Measurements from ENCODE around the gene SMNDC1.
"Not testable (repeated sequence)": the region's sequence is repeated elsewhere in the genome, so short reads cannot be mapped to it uniquely, and the experiment has no call there.

Gene SMNDC1

DNA sequence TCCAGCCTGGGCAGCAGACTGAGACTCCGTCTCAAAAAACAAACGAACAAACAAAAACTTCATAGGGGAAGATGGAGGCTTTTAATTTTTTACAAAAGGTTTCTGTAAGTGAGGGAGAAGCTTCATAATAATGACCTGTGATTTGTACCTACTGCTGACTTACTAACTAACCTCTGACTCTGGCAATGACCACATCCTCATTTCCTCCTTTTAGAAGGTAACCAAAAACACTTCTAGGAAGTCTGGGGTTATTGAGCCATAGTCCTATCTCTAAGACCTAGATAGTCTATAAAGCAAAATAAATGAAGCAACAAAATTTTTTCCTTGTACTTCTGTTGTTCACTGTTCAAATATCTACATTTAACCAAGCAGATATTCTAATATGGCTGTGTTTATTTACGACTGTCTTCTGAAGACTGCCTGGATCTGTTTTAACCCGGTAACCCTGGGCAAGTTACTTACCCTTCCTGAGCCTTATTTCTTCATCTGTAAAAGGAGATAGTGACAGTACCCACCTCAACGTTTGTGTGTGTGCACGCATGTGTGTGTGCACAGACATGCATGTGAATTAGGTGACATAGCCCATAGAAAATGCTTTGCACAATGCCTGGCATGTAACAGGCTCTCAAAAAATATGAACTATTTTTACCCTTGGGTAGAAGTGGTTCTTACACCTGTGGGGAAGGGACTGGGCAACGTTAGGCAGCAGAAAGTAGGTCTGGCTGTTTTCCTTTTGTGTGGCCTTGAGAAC lies 30.8 kb upstream of the SMNDC1 start:
- no peak overlapping the region for H4K8ac ChIP-seq (ENCODE audit: low read depth, low read length)
- no peaks in the 10 kb centered on the region for H3K79me1 ChIP-seq (ENCODE audit: low read length)
- H3K27ac ChIP-seq (ENCODE audit: low read depth, low read length): no peak overlapping the region
- no peak overlapping the region for H2AK5ac ChIP-seq (ENCODE audit: low read length)
- no peak for DNase-seq
- no peak overlapping the region for H3K4me3 ChIP-seq (ENCODE audit: low read length)
- H2BK120ac ChIP-seq (ENCODE audit: low read depth, low read length): no peak overlapping the region
- no peaks in the 10 kb centered on the region for H3K36me3 ChIP-seq (ENCODE audit: control insufficient read depth, insufficient read depth, low read length)
- H4K5ac ChIP-seq (ENCODE audit: low read length): no peak overlapping the region
- no peaks in the 10 kb centered on the region for H3K27me3 ChIP-seq (ENCODE audit: insufficient read depth, low read length, poor library complexity)
- no peak overlapping the region for H3K9ac ChIP-seq (ENCODE audit: low read length)
- no peak overlapping the region for H3K56ac ChIP-seq (ENCODE audit: low read length)
- H3K18ac ChIP-seq (ENCODE audit: low read length): no peak overlapping the region
- H2BK5ac ChIP-seq (ENCODE audit: low read length): no peak overlapping the region
- H3K4me2 ChIP-seq (ENCODE audit: low read length): no peak overlapping the region
- no CpG with 5 or more reads among the region's 7 CpGs for WGBS (ENCODE audit: extremely low coverage, insufficient coverage, low lambda C conversion rate)
- peaks cover 3% of the 10 kb centered on the region for H3K4me1 ChIP-seq (ENCODE audit: control insufficient read depth, low read depth, low read length)
- no peak overlapping the region for H3K4ac ChIP-seq (ENCODE audit: low read depth, low read length)
- H3K23ac ChIP-seq (ENCODE audit: low read length): no peak overlapping the region
- H3K79me2 ChIP-seq (ENCODE audit: control insufficient read depth, insufficient read depth, low read length): no peaks in the 10 kb centered on the region
- no peak overlapping the region for H2BK15ac ChIP-seq (replicated peaks; ENCODE audit: low read depth)

DNA sequence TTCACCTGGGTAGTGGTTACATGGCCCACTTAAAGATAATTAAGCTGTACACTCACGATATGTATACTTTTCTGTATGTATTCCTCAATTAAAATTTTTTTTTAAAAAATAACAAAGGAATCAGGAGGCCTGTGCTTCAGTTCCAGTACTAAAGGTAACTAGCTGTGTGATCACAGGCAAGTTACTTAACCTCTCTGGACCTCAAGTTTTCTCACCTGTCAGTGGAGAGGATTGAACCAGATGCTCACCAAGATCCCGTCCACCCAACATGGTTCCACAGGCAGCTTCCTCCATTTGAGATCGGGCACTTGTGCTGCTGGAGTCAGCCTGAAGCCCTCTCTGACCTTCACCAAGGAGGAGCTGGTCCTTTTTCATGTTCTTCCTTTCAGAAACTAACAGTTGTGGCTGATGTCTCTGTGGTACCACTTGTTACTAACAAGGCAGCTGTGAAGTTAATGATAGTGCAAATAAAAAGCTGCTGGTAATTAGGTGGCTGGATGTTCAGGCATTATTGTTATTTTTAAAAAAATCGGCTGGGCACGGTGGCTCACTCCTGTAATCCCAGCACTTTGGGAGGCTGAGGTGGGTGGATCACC lies 29.4 kb upstream of the SMNDC1 start:
- Histone ChIP-seq H3K4me2 (ENCODE audit: low read length) (no peak overlapping the region), H3K9ac (ENCODE audit: low read length) (no peak overlapping the region), H3K36me3 (ENCODE audit: control insufficient read depth, insufficient read depth, low read length) (no peaks in the 10 kb centered on the region), H3K79me1 (ENCODE audit: low read length) (no peaks in the 10 kb centered on the region), H3K23ac (ENCODE audit: low read length) (no peak overlapping the region), H3K18ac (ENCODE audit: low read length) (no peak overlapping the region), H3K4ac (ENCODE audit: low read depth, low read length) (no peak overlapping the region), H2BK15ac (replicated peaks; ENCODE audit: low read depth) (no peak overlapping the region), H2AK5ac (ENCODE audit: low read length) (no peak overlapping the region), H4K5ac (ENCODE audit: low read length) (no peak overlapping the region), H3K79me2 (ENCODE audit: control insufficient read depth, insufficient read depth, low read length) (no peaks in the 10 kb centered on the region), H2BK5ac (ENCODE audit: low read length) (no peak overlapping the region), H3K4me1 (ENCODE audit: control insufficient read depth, low read depth, low read length) (peaks cover 3% of the 10 kb centered on the region), H3K4me3 (ENCODE audit: low read length) (no peak overlapping the region), H3K27me3 (ENCODE audit: insufficient read depth, low read length, poor library complexity) (no peaks in the 10 kb centered on the region), H3K56ac (ENCODE audit: low read length) (no peak overlapping the region), H4K8ac (ENCODE audit: low read depth, low read length) (no peak overlapping the region), H3K27ac (ENCODE audit: low read depth, low read length) (no peak overlapping the region), H2BK120ac (ENCODE audit: low read depth, low read length) (no peak overlapping the region)
- DNase-seq: no peak
- no CpG with 5 or more reads among the region's 5 CpGs for WGBS (ENCODE audit: extremely low coverage, insufficient coverage, low lambda C conversion rate)

DNA sequence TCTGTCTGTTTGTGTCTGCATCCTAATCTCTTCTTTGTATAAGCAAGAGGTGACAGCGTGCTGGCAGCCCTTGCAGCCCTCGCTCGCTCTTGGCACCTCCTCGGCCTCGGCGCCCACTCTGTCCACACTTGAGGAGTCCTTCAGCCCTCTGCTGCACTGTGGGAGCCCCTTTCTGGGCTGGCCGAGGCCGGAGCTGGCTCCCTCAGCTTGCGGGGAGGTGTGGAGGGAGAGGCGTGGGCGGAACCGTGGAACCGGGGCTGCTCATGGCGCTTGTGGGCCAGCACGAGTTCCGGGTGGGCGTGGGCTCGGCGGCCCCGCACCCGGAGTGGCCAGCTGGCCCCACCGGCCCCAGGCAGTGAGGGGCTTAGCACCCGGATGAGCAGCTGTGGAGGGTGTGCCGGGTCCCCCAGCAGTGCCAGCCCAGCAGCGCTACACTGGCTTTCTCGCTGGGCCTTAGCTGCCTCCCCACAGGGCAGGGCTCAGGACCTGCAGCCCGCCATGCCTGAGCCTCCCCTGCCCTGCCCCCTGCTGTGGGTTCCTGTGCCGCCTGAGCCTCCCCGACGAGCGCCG lies 26.6 kb upstream of the SMNDC1 start:
- not testable (repeated sequence) for H2BK15ac ChIP-seq (replicated peaks; ENCODE audit: low read depth); H3K36me3 ChIP-seq (ENCODE audit: control insufficient read depth, insufficient read depth, low read length); H3K4ac ChIP-seq (ENCODE audit: low read depth, low read length); H3K4me2 ChIP-seq (ENCODE audit: low read length); H4K8ac ChIP-seq (ENCODE audit: low read depth, low read length); H3K27me3 ChIP-seq (ENCODE audit: insufficient read depth, low read length, poor library complexity); H3K4me3 ChIP-seq (ENCODE audit: low read length); H2AK5ac ChIP-seq (ENCODE audit: low read length); H3K79me1 ChIP-seq (ENCODE audit: low read length); H3K18ac ChIP-seq (ENCODE audit: low read length); H3K9ac ChIP-seq (ENCODE audit: low read length); H3K79me2 ChIP-seq (ENCODE audit: control insufficient read depth, insufficient read depth, low read length); H4K5ac ChIP-seq (ENCODE audit: low read length); H2BK120ac ChIP-seq (ENCODE audit: low read depth, low read length); H3K27ac ChIP-seq (ENCODE audit: low read depth, low read length); H3K23ac ChIP-seq (ENCODE audit: low read length); DNase-seq; H3K4me1 ChIP-seq (ENCODE audit: control insufficient read depth, low read depth, low read length); H2BK5ac ChIP-seq (ENCODE audit: low read length); H3K56ac ChIP-seq (ENCODE audit: low read length)
- WGBS (ENCODE audit: extremely low coverage, insufficient coverage, low lambda C conversion rate): no CpG with 5 or more reads among the region's 32 CpGs

DNA sequence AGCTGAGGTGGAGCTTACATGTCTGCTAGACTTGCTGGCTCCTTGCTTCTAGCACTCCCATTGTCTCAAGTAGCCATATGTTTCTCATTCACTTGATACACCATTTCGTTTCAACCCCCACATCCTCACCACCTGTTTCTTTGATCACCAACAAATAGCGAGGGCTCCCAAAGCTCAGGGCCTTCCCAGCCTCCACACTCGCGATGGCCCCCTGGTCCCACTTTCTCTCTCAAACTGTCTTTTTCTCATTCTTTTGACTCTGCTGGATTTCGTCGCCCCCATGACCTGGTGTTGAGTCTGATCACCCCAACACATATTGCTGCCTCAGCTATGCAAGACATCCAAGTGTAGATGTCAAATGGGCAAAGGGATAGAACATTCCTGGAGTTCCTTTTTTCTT lies 26.0 kb upstream of the SMNDC1 start:
- H3K23ac ChIP-seq (ENCODE audit: low read length): no peak overlapping the region
- H2BK120ac ChIP-seq (ENCODE audit: low read depth, low read length): no peak overlapping the region
- H3K4me3 ChIP-seq (ENCODE audit: low read length): no peak overlapping the region
- H3K27ac ChIP-seq (ENCODE audit: low read depth, low read length): no peak overlapping the region
- H4K5ac ChIP-seq (ENCODE audit: low read length): no peak overlapping the region
- DNase-seq: no peak
- H3K18ac ChIP-seq (ENCODE audit: low read length): no peak overlapping the region
- no peak overlapping the region for H2BK5ac ChIP-seq (ENCODE audit: low read length)
- no peaks in the 10 kb centered on the region for H3K4me1 ChIP-seq (ENCODE audit: control insufficient read depth, low read depth, low read length)
- H3K79me1 ChIP-seq (ENCODE audit: low read length): no peaks in the 10 kb centered on the region
- H2BK15ac ChIP-seq (replicated peaks; ENCODE audit: low read depth): no peak overlapping the region
- no peaks in the 10 kb centered on the region for H3K27me3 ChIP-seq (ENCODE audit: insufficient read depth, low read length, poor library complexity)
- H3K9ac ChIP-seq (ENCODE audit: low read length): no peak overlapping the region
- no peak overlapping the region for H2AK5ac ChIP-seq (ENCODE audit: low read length)
- H3K4me2 ChIP-seq (ENCODE audit: low read length): no peak overlapping the region
- H3K56ac ChIP-seq (ENCODE audit: low read length): no peak overlapping the region
- WGBS (ENCODE audit: extremely low coverage, insufficient coverage, low lambda C conversion rate): no CpG with 5 or more reads among the region's 6 CpGs
- no peaks in the 10 kb centered on the region for H3K79me2 ChIP-seq (ENCODE audit: control insufficient read depth, insufficient read depth, low read length)
- no peak overlapping the region for H4K8ac ChIP-seq (ENCODE audit: low read depth, low read length)
- H3K4ac ChIP-seq (ENCODE audit: low read depth, low read length): no peak overlapping the region
- H3K36me3 ChIP-seq (ENCODE audit: control insufficient read depth, insufficient read depth, low read length): no peaks in the 10 kb centered on the region

DNA sequence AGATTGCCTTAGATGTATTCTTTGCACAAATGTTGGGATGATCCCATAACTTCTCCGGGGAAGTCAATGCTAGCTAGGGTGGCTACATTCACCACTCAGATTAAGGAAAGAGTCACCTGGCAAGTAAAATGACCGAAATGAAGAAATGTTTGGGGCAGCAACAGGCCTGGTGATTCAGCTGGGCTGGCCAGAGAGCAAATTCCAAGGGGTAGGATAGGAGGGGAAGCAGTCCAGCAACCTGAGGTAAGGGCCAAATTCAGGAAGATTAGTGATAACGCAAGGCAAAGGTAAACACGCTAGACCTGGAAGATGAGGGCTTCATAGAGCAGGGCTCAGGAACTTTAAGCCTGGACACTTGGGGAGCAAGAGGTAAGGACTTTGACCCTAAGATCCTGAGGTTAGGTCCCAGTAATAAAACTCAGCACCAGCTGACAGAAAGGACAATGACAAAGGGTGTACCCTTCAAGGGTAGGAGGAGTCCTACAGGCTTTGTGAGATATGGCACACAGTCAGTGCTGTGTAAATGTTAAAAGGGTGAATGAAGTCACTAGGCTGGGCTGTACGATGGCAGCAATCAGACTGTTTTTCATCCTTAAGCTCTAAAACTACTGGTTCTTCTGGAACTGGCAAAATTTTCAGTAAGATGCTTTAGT lies 22.7 kb upstream of the SMNDC1 start:
- Histone ChIP-seq H2BK120ac (ENCODE audit: low read depth, low read length) (no peak overlapping the region), H3K79me1 (ENCODE audit: low read length) (no peaks in the 10 kb centered on the region), H3K27me3 (ENCODE audit: insufficient read depth, low read length, poor library complexity) (no peaks in the 10 kb centered on the region), H4K8ac (ENCODE audit: low read depth, low read length) (no peak overlapping the region), H3K36me3 (ENCODE audit: control insufficient read depth, insufficient read depth, low read length) (no peaks in the 10 kb centered on the region), H3K4me2 (ENCODE audit: low read length) (no peak overlapping the region), H3K79me2 (ENCODE audit: control insufficient read depth, insufficient read depth, low read length) (no peaks in the 10 kb centered on the region), H3K4ac (ENCODE audit: low read depth, low read length) (no peak overlapping the region), H4K5ac (ENCODE audit: low read length) (no peak overlapping the region), H2BK5ac (ENCODE audit: low read length) (no peak overlapping the region), H3K23ac (ENCODE audit: low read length) (no peak overlapping the region), H3K4me1 (ENCODE audit: control insufficient read depth, low read depth, low read length) (peaks cover 5% of the 10 kb centered on the region), H3K9ac (ENCODE audit: low read length) (no peak overlapping the region), H2AK5ac (ENCODE audit: low read length) (peak overlapping the region; percentile 11), H3K56ac (ENCODE audit: low read length) (no peak overlapping the region), H2BK15ac (replicated peaks; ENCODE audit: low read depth) (no peak overlapping the region), H3K18ac (ENCODE audit: low read length) (no peak overlapping the region), H3K4me3 (ENCODE audit: low read length) (no peak overlapping the region), H3K27ac (ENCODE audit: low read depth, low read length) (no peak overlapping the region)
- WGBS (ENCODE audit: extremely low coverage, insufficient coverage, low lambda C conversion rate): no CpG with 5 or more reads among the region's 5 CpGs
- no peak for DNase-seq
